ENCODE measurements around the gene C1orf141.
"Not testable (repeated sequence)": the region's sequence is repeated elsewhere in the genome, so short reads cannot be mapped to it uniquely, and the experiment has no call there.

The C1orf141 gene

DNA sequence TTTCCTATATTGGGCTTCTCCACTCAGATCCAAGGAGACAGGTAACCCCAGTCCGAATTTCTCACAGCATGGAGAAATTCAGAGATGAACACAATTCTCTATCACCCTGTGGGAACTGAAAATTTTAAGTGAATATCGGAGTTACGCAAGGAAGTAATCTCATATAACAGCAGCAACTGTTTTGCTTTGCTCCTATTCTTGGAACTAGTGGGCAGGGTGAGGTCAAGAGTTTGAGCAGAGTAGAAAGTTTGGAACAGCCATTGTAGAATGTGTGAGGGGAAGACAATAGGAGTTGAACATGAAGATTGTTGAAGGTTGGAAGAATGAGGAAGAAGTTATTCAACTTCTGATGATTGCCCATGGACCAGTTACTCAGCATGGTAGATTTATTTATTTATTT, 56.5 kb downstream of the C1orf141 start:
- no peak for DNase-seq

DNA sequence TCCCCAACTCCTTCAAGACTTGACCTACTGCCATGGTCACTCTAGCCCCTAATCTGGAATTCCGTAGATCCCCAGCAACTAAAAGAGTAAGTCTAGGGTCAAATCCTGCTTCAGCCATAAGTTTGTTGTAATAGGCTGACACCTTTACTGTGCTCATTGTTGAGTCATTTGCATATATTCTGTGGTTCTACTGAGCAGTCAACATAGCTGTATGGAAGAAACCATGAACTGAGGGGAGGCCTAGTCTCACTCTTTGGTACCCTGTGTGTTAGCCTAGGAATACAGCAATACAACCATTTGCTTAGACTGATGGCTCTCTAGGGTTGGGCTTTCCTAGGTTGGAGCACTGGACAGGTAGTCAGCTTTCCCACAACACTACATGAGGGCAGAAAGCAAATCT, 57.2 kb downstream of the C1orf141 start:
- DNase-seq, result no peak

DNA sequence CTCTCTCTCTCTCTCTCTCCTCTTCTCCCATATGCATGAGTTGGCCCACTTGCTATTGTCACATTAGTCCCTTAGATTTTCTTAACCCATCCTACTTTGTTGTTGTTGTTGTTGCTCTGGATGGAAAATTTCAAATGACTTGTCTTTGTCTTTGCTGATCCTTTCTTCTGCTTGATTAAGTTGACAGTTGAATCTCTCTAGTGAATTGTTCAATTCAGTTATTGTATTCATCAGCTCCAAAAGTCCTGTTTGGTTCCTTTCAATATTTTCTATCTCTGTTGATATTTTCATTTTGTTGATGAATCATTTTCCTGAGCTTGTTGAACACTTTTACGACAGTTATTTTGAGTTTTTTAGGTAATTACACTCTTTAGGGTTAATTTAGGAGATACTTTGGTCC, 62.0 kb downstream of the C1orf141 start:
- no peak for DNase-seq

- not testable (repeated sequence) for DNase-seq
These were observed 67.1 kb downstream of the C1orf141 start for GRCh38 chr1:67067655-67068054.

- no peak for DNase-seq
These were observed 72.4 kb downstream of the C1orf141 start for GRCh38 chr1:67062412-67062811.

- DNase-seq, result no peak
These were observed 73.5 kb downstream of the C1orf141 start for GRCh38 chr1:67061266-67061665.

- DNase-seq, result no peak
These were observed 74.0 kb downstream of the C1orf141 start for GRCh38 chr1:67060811-67061218.

GRCh38 chr1:67059346-67059745, 75.4 kb downstream of the C1orf141 start:
- DNase-seq, result no peak

- no peak for DNase-seq
These were observed 76.0 kb downstream of the C1orf141 start for GRCh38 chr1:67058761-67059160.

- no peak for DNase-seq
These were observed 76.5 kb downstream of the C1orf141 start for GRCh38 chr1:67058242-67058641.

GRCh38 chr1:67053785-67054772, 80.7 kb downstream of the C1orf141 start, which contains the start of gene SLC35D1:
Gene SLC35D1 (minus strand): TSS chr1:67054148. CDS start chr1:67054013, 135 bp downstream.
- peak; percentile 60 for DNase-seq

DNA sequence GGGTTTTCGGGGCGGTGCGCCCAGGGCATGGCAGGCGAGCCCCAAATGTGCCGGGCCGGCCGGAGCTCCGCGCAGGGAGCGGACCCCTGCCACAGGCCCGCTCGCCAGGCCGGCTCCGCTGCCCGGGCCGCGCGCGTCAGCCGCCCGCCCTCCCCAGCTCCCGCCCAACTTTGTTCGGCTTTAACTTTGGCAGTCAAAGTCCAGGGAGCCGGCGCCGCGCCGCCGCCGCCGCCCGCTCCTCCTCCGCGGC, 81.3 kb downstream of the C1orf141 start:
- no peak for DNase-seq

DNA sequence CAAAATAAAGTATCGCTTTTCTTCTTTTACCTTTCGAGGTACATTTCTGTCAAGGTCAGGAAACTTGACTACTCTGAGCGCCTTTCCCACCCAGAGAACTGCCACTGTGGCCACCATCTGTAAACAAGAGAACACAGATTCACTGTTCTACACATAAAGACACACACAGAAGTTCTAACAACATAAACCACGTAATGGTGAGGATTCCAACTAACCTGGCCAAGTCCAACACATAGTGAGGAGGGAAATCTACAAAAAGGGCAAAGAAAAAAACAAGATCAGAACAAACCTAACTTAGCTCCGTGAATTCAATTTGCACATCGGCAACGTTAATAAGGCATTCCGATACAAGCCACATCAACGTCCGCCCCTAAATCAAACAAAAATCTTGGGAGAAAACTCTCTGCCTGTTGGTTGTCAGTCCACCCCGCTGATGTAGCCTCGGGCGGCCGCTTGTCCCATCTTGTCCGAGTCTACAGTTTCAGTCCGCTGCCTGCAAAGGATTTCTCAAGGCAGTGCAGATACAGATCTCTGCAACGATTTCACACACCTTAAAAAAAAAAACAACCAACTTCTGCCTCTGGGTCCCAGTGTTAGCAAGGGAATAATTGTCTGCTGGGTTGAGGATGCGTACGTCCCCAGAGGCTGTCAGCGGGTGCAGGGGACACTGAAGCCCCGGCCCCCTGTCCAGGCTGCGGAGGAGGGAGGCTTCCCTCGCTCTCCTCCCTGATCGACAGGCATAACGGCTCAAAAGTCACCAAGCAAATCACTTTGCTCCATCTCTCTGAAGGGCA, 81.8 kb downstream of the C1orf141 start:
- peak; percentile 26 for DNase-seq

GRCh38 chr1:67051196-67051595, 83.6 kb downstream of the C1orf141 start:
- DNase-seq, result no peak

GRCh38 chr1:67044631-67045270, 90.0 kb downstream of the C1orf141 start:
- DNase-seq, result no peak

GRCh38 chr1:67043366-67043765, 91.4 kb downstream of the C1orf141 start:
- no peak for DNase-seq
